HCT116 (cell line): ENCODE results near the gene CPN2. TPM values are rescaled to one million over a fixed set of nuclear protein-coding genes. Genes with fewer than 3 reads are reported as not detected.

ENCODE experiments used
- ATAC-seq: fragments of 200-7000 bp; cut with Tn5 transposase; 2 replicates; pipeline ENCODE4 v1.9.1; 2020; ENCODE audit warnings: mild to moderate bottlenecking, moderate library complexity
- BruUV-seq: library from RNA; stranded (reverse); fragments of 400-500 nt; replicated peaks from 2 replicates; lab custom pipeline; 2021; lab: Mats Ljungman, UMichigan
- CTCF ChIA-PET: fragments of 300-600 bp; sonication (Branson Sonifier 250); formaldehyde crosslinking; loops from one replicate; lab custom pipeline; 2021; ENCODE audit warnings: antibody characterized with exemption; lab: Charles Lee
- POLR2A ChIA-PET: fragments of 300-600, 350-600 bp; sonication (Branson Sonifier 250); formaldehyde crosslinking; loops from one replicate; lab custom pipeline; 2021; ENCODE audit warnings: antibody characterized with exemption; lab: Charles Lee
- RAD21 ChIA-PET, 2 experiments: fragments of 300-600 bp; sonication (Branson Sonifier 250); formaldehyde crosslinking; loops; one replicate each; lab custom pipeline; 2023; ENCODE audit warnings: low total read pairs in 2 of 2; ENCODE audit not compliant: uncharacterized antibody in 2 of 2, unreplicated experiment in 2 of 2, low non-redundant PET in 1 of 2; lab: Charles Lee
- DNase-seq: peaks from one replicate; pipeline ENCODE4 v3.0.0-alpha.2; 2010; ENCODE audit warnings: low read depth, low spot score
- H2AFZ ChIP-seq: fragments of 200-600 bp; shearing (Covaris generic), sonication (generic); 2 replicates; pipeline ENCODE4 v1.6.1; 2017; ENCODE audit warnings: low read depth, mixed run types, mixed read lengths, antibody characterized with exemption, low read length; ENCODE audit not compliant: poor library complexity, severe bottlenecking
- H3K27ac ChIP-seq: 2 replicates; pipeline ENCODE4 v1.5.1; 2012; ENCODE audit warnings: low read depth, low read length
- H3K27me3 ChIP-seq: fragments of 200-600 bp; sonication (generic); 2 replicates; pipeline ENCODE4 v1.6.1; 2016; ENCODE audit warnings: mixed run types, low read length, mixed read lengths; ENCODE audit not compliant: insufficient read depth
- H3K36me3 ChIP-seq, 2 experiments: fragments of 200-500 bp in 1 of 2; fragments of 200-600 bp in 1 of 2; sonication (Bioruptor generic) in 1 of 2; sonication (generic) in 1 of 2; 2 replicates each; pipeline versions ENCODE4 v1.5.1 to v1.6.1; 2014 to 2016; ENCODE audit warnings: low read length in 2 of 2, inconsistent platforms in 1 of 2, mixed read lengths in 1 of 2, mixed run types in 1 of 2; ENCODE audit not compliant: insufficient read depth in 2 of 2, control insufficient read depth in 1 of 2
- H3K4me1 ChIP-seq, 2 experiments: fragments of 200-600 bp in 1 of 2; sonication (generic) in 1 of 2; 2 replicates each; pipeline versions ENCODE4 v1.5.1 to v1.6.1; 2012 to 2017; ENCODE audit warnings: low read length in 2 of 2, inconsistent platforms in 1 of 2, mild to moderate bottlenecking in 1 of 2, mixed read lengths in 1 of 2, mixed run types in 1 of 2, moderate library complexity in 1 of 2; ENCODE audit not compliant: insufficient read depth in 2 of 2, control insufficient read depth in 1 of 2
- H3K4me2 ChIP-seq: fragments of 200-600 bp; sonication (generic); 2 replicates; pipeline ENCODE4 v1.6.1; 2017; ENCODE audit warnings: mixed run types, low read length, mixed read lengths
- H3K4me3 ChIP-seq, 2 experiments: fragments of 200-600 bp in 1 of 2; sonication (generic) in 1 of 2; replicated peaks in 1 of 2; 2 replicates each; pipeline ENCODE4 v1.5.1; 2011 to 2016; ENCODE audit warnings: low read length in 2 of 2, control low read depth in 1 of 2, low read depth in 1 of 2, mild to moderate bottlenecking in 1 of 2, mixed read lengths in 1 of 2, mixed run types in 1 of 2
- H3K79me2 ChIP-seq: fragments of 200-600 bp; sonication (generic); 2 replicates; pipeline ENCODE4 v1.6.1; 2017; ENCODE audit warnings: mild to moderate bottlenecking, mixed run types, low read length, moderate library complexity, mixed read lengths; ENCODE audit not compliant: insufficient read depth
- H3K9ac ChIP-seq: fragments of 200-600 bp; sonication (generic); 2 replicates; pipeline ENCODE4 v1.6.1; 2016; ENCODE audit warnings: low read length, mixed read lengths
- H3K9me2 ChIP-seq: fragments of 200-600 bp; sonication (generic), shearing (Covaris generic); 2 replicates; pipeline ENCODE4 v1.6.1; 2017; ENCODE audit warnings: mixed run types, mild to moderate bottlenecking, moderate library complexity; ENCODE audit not compliant: insufficient read depth
- H3K9me3 ChIP-seq, 2 experiments: fragments of 200-500 bp in 1 of 2; fragments of 200-600 bp in 1 of 2; sonication (Bioruptor generic) in 1 of 2; sonication (generic) in 1 of 2; 2 replicates each; pipeline ENCODE4 v1.6.1; 2014 to 2017; ENCODE audit warnings: low read length in 2 of 2, mixed read lengths in 2 of 2, inconsistent platforms in 1 of 2, low read depth in 1 of 2, mild to moderate bottlenecking in 1 of 2, mixed run types in 1 of 2, moderate library complexity in 1 of 2; ENCODE audit not compliant: control insufficient read depth in 1 of 2, insufficient read depth in 1 of 2
- H4K20me1 ChIP-seq: fragments of 200-600 bp; sonication (generic), shearing (Covaris generic); 2 replicates; pipeline ENCODE4 v1.6.1; 2017; ENCODE audit warnings: mixed run types, mild to moderate bottlenecking, moderate library complexity; ENCODE audit not compliant: insufficient read depth
- FOSL1 ChIP-seq: IDR thresholded peaks from 2 replicates; pipeline ENCODE4 v1.6.1; 2012; ENCODE audit warnings: low read depth
- POLR2AphosphoS5 ChIP-seq: IDR thresholded peaks from 2 replicates; pipeline ENCODE4 v1.6.1; 2011; ENCODE audit warnings: mild to moderate bottlenecking, low read depth, low read length, moderate library complexity
- TCF7L2 ChIP-seq: IDR thresholded peaks from 2 replicates; pipeline ENCODE4 v1.7.0; 2011; ENCODE audit warnings: borderline replicate concordance, inconsistent platforms; ENCODE audit not compliant: insufficient read depth, insufficient read length; ENCODE audit errors: extremely low read depth
- YY1 ChIP-seq: IDR thresholded peaks from 2 replicates; pipeline ENCODE4 v1.6.1; 2011; ENCODE audit warnings: low read length, low read depth, moderate library complexity, mild to moderate bottlenecking; ENCODE audit not compliant: insufficient replicate concordance; ENCODE audit errors: extremely low read depth
- ZFX ChIP-seq: fragments of 450-650 bp; IDR thresholded peaks from 2 replicates; pipeline ENCODE4 v1.6.1; 2017
- intact Hi-C: fragments of 100-400 bp; cut with micrococcal nuclease; formaldehyde crosslinking; loops from 2 replicates; pipeline ENCODE4 v1.10.0; 2022
- total RNA-seq: library from RNA; stranded (reverse); gene quantifications from one replicate; pipeline ENCODE4 v1.2.1, GENCODE V29; 2021; ENCODE audit not compliant: unreplicated experiment
- TF ChIP-seq, protein P1 (sequence below): IDR thresholded peaks from 2 replicates; pipeline ENCODE4 v1.6.1; 2012
- TF ChIP-seq, protein P2 (sequence below), 3 experiments: fragments of 200-600 bp in 1 of 3; sonication (generic) in 1 of 3; IDR thresholded peaks in 2 of 3; conservative IDR thresholded peaks in 1 of 3; 2 replicates each; pipeline ENCODE4 v1.5.1; 2012 to 2017; ENCODE audit warnings: low read depth in 2 of 3, low read length in 2 of 3, antibody characterized with exemption in 1 of 3, borderline replicate concordance in 1 of 3, control low read depth in 1 of 3, mild to moderate bottlenecking in 1 of 3, mixed read lengths in 1 of 3, mixed run types in 1 of 3, moderate library complexity in 1 of 3; ENCODE audit not compliant: insufficient read depth in 1 of 3
- TF ChIP-seq, protein P3 (sequence below): IDR thresholded peaks from 2 replicates; pipeline ENCODE4 v1.6.1; 2012; ENCODE audit warnings: low read depth
- TF ChIP-seq, protein P4 (sequence below): IDR thresholded peaks from 2 replicates; pipeline ENCODE4 v1.6.1; 2011; ENCODE audit warnings: mild to moderate bottlenecking, low read length, moderate library complexity; ENCODE audit not compliant: insufficient replicate concordance; ENCODE audit errors: extremely low read depth

Gene CPN2
- total RNA-seq, 1 experiment from 2014 or later = not detected

DNA sequence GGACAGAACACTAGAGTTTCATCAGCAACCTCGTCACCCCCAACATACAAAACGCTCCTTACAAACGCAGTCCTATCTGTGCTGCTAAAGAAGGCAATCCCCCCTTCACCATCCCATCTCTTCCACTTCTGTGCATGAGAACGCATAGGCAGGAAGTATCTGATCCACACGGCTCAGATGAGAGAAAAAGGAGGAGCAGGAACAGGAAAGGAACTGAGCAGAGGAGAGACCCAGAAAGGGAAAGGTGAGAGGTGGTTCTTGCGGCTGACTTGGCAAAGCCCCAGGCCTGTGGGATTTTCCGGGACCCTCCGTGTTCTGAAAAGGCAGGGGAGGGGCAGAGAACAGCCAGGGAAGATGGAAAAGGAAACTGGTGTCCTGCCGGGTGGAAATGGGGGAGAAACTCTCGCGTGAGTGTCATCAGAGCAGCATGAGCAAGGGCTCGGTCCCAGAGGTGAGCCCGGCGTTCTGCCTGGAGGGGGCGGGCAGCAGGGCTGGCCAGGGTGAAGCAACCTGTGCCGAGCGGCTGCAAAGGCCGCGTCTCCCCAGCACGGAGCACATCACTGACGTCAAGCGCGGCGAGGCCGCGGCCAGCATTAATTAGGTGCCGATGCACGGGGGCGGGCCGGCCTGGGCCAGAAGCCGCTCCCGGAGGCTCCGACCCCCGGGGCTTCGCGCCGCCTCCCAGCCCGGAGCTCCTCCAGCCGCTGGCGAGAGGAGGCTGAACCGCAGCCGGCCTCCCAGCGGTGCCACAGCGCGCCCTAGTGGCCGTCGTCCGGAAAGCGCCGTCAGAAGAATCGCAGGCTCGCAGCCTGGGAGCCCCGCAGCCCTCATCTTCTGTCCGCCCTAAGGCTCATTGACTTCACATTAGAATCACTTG, 35.8 kb downstream of the CPN2 start:
- intact Hi-C loops = loop anchor here (1.0 to 5.0 kb wide), 8 partner anchors 147 to 723 kb away; partner anchors contain the start of gene OPA1
- ATAC-seq (peak; percentile 87), DNase-seq (peak; percentile 63)
- TF ChIP-seq POLR2AphosphoS5 = peak; percentile 74
- TF ChIP-seq TCF7L2 = peak; percentile 23
- peak; percentile 31; the same call in 1 of the 2 replicates for TF ChIP-seq ZFX
- no peak for TF ChIP-seq FOSL1
- TF ChIP-seq, protein P1, sequence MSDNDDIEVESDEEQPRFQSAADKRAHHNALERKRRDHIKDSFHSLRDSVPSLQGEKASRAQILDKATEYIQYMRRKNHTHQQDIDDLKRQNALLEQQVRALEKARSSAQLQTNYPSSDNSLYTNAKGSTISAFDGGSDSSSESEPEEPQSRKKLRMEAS = no peak
- TF ChIP-seq, protein P2, sequence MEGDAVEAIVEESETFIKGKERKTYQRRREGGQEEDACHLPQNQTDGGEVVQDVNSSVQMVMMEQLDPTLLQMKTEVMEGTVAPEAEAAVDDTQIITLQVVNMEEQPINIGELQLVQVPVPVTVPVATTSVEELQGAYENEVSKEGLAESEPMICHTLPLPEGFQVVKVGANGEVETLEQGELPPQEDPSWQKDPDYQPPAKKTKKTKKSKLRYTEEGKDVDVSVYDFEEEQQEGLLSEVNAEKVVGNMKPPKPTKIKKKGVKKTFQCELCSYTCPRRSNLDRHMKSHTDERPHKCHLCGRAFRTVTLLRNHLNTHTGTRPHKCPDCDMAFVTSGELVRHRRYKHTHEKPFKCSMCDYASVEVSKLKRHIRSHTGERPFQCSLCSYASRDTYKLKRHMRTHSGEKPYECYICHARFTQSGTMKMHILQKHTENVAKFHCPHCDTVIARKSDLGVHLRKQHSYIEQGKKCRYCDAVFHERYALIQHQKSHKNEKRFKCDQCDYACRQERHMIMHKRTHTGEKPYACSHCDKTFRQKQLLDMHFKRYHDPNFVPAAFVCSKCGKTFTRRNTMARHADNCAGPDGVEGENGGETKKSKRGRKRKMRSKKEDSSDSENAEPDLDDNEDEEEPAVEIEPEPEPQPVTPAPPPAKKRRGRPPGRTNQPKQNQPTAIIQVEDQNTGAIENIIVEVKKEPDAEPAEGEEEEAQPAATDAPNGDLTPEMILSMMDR (IDR thresholded peaks at IDR 0.05 in 2 of 3, conservative IDR thresholded peaks at IDR 0.05 in 1 of 3; ENCODE audit: borderline replicate concordance in 1 of 3, insufficient read depth in 1 of 3, low read depth in 2 of 3, low read length in 2 of 3) = peak in 2 of 3 experiments; percentile 81 to 87; a peak in 4 of 6 replicates
- TF ChIP-seq, protein P3, sequence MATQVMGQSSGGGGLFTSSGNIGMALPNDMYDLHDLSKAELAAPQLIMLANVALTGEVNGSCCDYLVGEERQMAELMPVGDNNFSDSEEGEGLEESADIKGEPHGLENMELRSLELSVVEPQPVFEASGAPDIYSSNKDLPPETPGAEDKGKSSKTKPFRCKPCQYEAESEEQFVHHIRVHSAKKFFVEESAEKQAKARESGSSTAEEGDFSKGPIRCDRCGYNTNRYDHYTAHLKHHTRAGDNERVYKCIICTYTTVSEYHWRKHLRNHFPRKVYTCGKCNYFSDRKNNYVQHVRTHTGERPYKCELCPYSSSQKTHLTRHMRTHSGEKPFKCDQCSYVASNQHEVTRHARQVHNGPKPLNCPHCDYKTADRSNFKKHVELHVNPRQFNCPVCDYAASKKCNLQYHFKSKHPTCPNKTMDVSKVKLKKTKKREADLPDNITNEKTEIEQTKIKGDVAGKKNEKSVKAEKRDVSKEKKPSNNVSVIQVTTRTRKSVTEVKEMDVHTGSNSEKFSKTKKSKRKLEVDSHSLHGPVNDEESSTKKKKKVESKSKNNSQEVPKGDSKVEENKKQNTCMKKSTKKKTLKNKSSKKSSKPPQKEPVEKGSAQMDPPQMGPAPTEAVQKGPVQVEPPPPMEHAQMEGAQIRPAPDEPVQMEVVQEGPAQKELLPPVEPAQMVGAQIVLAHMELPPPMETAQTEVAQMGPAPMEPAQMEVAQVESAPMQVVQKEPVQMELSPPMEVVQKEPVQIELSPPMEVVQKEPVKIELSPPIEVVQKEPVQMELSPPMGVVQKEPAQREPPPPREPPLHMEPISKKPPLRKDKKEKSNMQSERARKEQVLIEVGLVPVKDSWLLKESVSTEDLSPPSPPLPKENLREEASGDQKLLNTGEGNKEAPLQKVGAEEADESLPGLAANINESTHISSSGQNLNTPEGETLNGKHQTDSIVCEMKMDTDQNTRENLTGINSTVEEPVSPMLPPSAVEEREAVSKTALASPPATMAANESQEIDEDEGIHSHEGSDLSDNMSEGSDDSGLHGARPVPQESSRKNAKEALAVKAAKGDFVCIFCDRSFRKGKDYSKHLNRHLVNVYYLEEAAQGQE = no peak
- TF ChIP-seq, protein P4, sequence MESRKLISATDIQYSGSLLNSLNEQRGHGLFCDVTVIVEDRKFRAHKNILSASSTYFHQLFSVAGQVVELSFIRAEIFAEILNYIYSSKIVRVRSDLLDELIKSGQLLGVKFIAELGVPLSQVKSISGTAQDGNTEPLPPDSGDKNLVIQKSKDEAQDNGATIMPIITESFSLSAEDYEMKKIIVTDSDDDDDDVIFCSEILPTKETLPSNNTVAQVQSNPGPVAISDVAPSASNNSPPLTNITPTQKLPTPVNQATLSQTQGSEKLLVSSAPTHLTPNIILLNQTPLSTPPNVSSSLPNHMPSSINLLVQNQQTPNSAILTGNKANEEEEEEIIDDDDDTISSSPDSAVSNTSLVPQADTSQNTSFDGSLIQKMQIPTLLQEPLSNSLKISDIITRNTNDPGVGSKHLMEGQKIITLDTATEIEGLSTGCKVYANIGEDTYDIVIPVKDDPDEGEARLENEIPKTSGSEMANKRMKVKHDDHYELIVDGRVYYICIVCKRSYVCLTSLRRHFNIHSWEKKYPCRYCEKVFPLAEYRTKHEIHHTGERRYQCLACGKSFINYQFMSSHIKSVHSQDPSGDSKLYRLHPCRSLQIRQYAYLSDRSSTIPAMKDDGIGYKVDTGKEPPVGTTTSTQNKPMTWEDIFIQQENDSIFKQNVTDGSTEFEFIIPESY = peak; percentile 30
- peak; percentile 47 for TF ChIP-seq YY1
- H4K20me1 ChIP-seq = no peaks in the 10 kb centered on the region
- ChIA-PET RAD21 (interaction anchor here (0.7 to 3.8 kb wide), 14 partner anchors 13 to 536 kb away, joined by 3 to 30 read pairs (median 6); no protein-coding TSS in a partner anchor), POLR2A (interaction anchor here (0.6 to 2.1 kb wide), 6 partner anchors 45 to 534 kb away, joined by 3 to 12 read pairs (median 5); partner anchors contain the start of gene HES1), CTCF (interaction anchor here (0.6 to 4.7 kb wide), 26 partner anchors 8 to 650 kb away, joined by 3 to 145 read pairs (median 4); partner anchors contain the start of gene HES1)
- no peaks in the 10 kb centered on the region for H3K27me3 ChIP-seq
- peak overlapping the region; percentile 80 for H3K4me2 ChIP-seq
- no peaks in the 10 kb centered on the region for H3K9me2 ChIP-seq
- BruUV-seq = no TSS peak
- H2AFZ ChIP-seq = peak overlapping the region; percentile 37
- peak overlapping the region; percentile 60 for H3K9ac ChIP-seq
- H3K4me1 ChIP-seq = peaks cover 26 to 62% of the 10 kb centered on the region in 2 experiments
- peaks cover 3% of the 10 kb centered on the region; the same call in 1 of the 2 replicates for H3K79me2 ChIP-seq
- H3K9me3 ChIP-seq = no peaks in the 10 kb centered on the region
- H3K4me3 ChIP-seq = peak overlapping the region; percentile 37 to 51
- H3K27ac ChIP-seq = peak overlapping the region; percentile 51
- no peaks in the 10 kb centered on the region for H3K36me3 ChIP-seq
